ENCODE results near the gene THAP7. TPM values are rescaled to one million over a fixed set of nuclear protein-coding genes. Genes with fewer than 3 reads are reported as not detected.

Gene THAP7
- total RNA-seq, 1 experiment from 2014 or later: 24.6 TPM

DNA sequence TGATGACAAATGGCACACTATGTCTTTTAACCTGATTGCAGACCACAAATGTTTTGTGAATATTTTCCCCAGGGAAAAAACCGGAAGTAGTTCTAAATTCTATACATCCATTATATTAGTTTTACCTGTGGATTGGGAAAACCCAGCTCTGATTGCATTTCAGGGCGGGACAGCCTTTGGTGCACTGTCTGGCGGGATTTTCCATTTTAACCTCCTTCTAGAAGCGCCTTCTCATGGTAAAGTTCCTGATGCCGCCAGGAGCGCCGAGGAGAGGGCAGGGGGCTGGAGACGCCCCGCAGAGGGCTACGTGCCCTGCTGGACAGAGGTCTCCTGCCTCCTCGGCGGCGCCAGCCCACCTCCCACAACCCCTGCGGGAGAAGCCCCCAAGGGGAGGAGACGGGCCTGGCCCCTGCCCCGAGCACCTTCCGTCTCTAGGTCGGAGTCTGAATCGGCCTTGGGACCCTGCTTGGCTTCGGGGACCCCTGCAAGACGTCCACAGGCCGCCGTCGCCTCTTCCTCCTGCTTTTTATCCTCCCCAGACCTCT, 11.8 kb upstream of the THAP7 start:
- Histone ChIP-seq H2BK12ac (ENCODE audit: insufficient read length, low read depth, low read length) (no peak overlapping the region), H4K91ac (ENCODE audit: insufficient read length, low read depth, low read length) (no peak overlapping the region), H3K27me3 (ENCODE audit: insufficient read depth, low read length) (no peaks in the 10 kb centered on the region), H4K5ac (ENCODE audit: insufficient read length, low read depth, low read length) (no peak overlapping the region), H2BK20ac (ENCODE audit: low read depth, low read length, poor library complexity, severe bottlenecking) (no peak overlapping the region), H2BK5ac (ENCODE audit: insufficient read length, low read length) (no peak overlapping the region), H3K9ac (ENCODE audit: extremely low read depth, insufficient read length, low read length) (no peak overlapping the region), H3K79me2 (ENCODE audit: insufficient read depth, low read length) (no peaks in the 10 kb centered on the region), H3K56ac (ENCODE audit: insufficient read length, low read depth, low read length) (no peak overlapping the region), H3K9me3 (ENCODE audit: control insufficient read depth, low read depth, low read length) (no peaks in the 10 kb centered on the region), H2AFZ (ENCODE audit: low read length) (no peak overlapping the region), H3K4ac (ENCODE audit: low read depth, low read length) (no peak overlapping the region), H3K23me2 (ENCODE audit: insufficient read length, low read depth, low read length, poor library complexity, severe bottlenecking) (peaks cover 7% of the 10 kb centered on the region), H3K14ac (ENCODE audit: insufficient read depth, low read length) (0 out of 2 replicates have a peak overlapping the region, but pooled peaks have one; percentile 20), H4K8ac (replicated peaks; ENCODE audit: insufficient read length, low read depth, low read length) (no peak overlapping the region), H2AK5ac (ENCODE audit: insufficient read length, low read length) (no peak overlapping the region), H3K79me1 (ENCODE audit: insufficient read depth, low read depth, low read length, poor library complexity, severe bottlenecking) (no peaks in the 10 kb centered on the region), H2BK120ac (ENCODE audit: low read depth, low read length, poor library complexity, severe bottlenecking) (no peak overlapping the region), H4K20me1 (ENCODE audit: control insufficient read depth, insufficient read depth, insufficient read length) (no peaks in the 10 kb centered on the region), H2BK15ac (ENCODE audit: low read depth, low read length) (no peak overlapping the region), H3K4me1 (ENCODE audit: insufficient read depth, low read length) (peaks cover 3% of the 10 kb centered on the region; the same call in 1 of the 2 replicates), H3K23ac (ENCODE audit: insufficient read length, low read depth, low read length) (no peak overlapping the region), H3T11ph (ENCODE audit: low read length) (no peak overlapping the region), H3K18ac (ENCODE audit: insufficient read length, low read depth, low read length) (no peak overlapping the region), H3K4me2 (ENCODE audit: insufficient read depth, insufficient read length, low read length) (peak overlapping the region; percentile 39), H3K27ac (ENCODE audit: insufficient read length, low read depth, low read length) (no peak overlapping the region)
- Mint-ChIP-seq H3K36me3 (ENCODE audit: insufficient read depth in 1 of 3, low read depth in 3 of 3) (peaks cover 0 to 4% (median 0%) of the 10 kb centered on the region in 3 experiments; a peak in 1 of 7 replicates), H3K4me1 (peaks cover 33 to 54% of the 10 kb centered on the region in 2 experiments), H3K9me3 (no peaks in the 10 kb centered on the region), H3K27ac (peak overlapping the region in 2 of 3 experiments; percentile 97; a peak in 4 of 7 replicates), H3K27me3 (ENCODE audit: low read depth) (peaks cover 52% of the 10 kb centered on the region), H3K4me3 (peak overlapping the region; percentile 80 to 95)
- TF ChIP-seq, protein P1, sequence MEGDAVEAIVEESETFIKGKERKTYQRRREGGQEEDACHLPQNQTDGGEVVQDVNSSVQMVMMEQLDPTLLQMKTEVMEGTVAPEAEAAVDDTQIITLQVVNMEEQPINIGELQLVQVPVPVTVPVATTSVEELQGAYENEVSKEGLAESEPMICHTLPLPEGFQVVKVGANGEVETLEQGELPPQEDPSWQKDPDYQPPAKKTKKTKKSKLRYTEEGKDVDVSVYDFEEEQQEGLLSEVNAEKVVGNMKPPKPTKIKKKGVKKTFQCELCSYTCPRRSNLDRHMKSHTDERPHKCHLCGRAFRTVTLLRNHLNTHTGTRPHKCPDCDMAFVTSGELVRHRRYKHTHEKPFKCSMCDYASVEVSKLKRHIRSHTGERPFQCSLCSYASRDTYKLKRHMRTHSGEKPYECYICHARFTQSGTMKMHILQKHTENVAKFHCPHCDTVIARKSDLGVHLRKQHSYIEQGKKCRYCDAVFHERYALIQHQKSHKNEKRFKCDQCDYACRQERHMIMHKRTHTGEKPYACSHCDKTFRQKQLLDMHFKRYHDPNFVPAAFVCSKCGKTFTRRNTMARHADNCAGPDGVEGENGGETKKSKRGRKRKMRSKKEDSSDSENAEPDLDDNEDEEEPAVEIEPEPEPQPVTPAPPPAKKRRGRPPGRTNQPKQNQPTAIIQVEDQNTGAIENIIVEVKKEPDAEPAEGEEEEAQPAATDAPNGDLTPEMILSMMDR (conservative IDR thresholded peaks at IDR 0.05): no peak
- DNase-seq: no peak
- WGBS (ENCODE audit: extremely low coverage, insufficient read length, low lambda C conversion rate): no CpG with 5 or more reads among the region's 24 CpGs

All from H9 (cell line).